HG03439 (cell line): ENCODE results near the gene ARHGAP22.
"Not testable (repeated sequence)": the region's sequence is repeated elsewhere in the genome, so short reads cannot be mapped to it uniquely, and the experiment has no call there.

ENCODE experiments used
- ATAC-seq: cut with Tn5 transposase; IDR thresholded peaks from one replicate; pipeline ENCODE4 v1.9.1; 2021; ENCODE audit warnings: mild to moderate bottlenecking, moderate library complexity; ENCODE audit not compliant: unreplicated experiment

Gene ARHGAP22, protein sequence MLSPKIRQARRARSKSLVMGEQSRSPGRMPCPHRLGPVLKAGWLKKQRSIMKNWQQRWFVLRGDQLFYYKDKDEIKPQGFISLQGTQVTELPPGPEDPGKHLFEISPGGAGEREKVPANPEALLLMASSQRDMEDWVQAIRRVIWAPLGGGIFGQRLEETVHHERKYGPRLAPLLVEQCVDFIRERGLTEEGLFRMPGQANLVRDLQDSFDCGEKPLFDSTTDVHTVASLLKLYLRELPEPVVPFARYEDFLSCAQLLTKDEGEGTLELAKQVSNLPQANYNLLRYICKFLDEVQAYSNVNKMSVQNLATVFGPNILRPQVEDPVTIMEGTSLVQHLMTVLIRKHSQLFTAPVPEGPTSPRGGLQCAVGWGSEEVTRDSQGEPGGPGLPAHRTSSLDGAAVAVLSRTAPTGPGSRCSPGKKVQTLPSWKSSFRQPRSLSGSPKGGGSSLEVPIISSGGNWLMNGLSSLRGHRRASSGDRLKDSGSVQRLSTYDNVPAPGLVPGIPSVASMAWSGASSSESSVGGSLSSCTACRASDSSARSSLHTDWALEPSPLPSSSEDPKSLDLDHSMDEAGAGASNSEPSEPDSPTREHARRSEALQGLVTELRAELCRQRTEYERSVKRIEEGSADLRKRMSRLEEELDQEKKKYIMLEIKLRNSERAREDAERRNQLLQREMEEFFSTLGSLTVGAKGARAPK

GRCh38 chr10:48604991-48605508 is at the start of gene ARHGAP22:
Gene ARHGAP22, minus strand, starts transcription at chr10:48605073. Its CDS starts 277 bp downstream, at chr10:48604796.
- no peak for ATAC-seq

DNA sequence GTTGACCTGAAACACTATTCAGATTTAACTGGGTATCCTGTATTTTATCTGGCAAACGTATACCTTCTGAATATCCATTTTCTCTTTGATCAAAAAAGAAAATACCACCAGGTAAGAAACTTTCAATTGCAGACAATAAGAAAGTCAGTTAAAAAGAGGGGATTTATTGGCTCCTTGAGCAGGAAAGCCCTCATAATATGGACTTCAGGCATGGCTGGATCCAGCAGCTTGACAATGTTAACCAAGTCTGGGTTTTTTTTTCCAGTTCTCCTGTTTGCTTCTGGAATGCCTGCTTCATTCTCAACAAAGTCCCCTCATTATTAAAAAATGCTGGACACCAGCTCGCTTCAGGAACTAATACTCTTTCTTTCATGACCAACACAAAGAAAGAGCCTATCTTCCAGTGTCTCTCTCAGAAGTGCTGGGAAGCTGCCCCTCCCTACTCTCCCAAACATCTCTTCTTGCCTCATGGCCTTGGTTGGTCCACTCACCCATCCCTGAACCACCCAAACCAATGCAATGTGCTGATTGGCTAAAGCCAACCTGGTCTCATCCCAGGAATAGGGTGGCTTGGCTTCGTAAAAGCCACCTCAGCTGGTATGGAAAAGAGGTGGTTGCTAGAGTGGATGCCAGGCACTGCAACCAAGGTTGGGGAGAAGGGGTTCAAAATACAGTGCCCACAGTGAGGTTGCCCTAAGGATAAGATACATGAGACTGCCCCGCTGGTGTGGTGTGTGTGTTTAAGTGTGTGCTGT is 49.2 kb upstream of the ARHGAP22 start:
- no peak for ATAC-seq

DNA sequence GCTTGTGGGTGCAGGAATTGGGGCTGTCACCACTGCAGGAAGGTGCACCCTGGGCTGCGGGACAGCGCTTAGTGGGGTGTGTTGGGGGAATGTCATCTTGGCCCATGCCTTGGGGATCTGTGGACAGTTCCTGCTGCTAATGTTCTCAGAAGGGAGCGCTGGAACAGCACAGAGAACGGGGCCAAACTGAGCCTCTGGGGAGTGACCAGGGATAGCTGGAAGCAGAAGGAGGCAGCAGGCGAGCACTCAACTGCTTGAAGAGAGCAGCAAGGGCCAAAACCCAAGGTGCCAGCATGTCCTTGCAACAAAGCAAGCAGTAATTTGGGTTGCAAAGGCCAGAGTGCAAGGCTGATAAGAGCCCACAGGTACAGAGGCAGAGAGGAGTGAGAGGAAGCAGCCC is 48.5 kb upstream of the ARHGAP22 start:
- no peak for ATAC-seq

DNA sequence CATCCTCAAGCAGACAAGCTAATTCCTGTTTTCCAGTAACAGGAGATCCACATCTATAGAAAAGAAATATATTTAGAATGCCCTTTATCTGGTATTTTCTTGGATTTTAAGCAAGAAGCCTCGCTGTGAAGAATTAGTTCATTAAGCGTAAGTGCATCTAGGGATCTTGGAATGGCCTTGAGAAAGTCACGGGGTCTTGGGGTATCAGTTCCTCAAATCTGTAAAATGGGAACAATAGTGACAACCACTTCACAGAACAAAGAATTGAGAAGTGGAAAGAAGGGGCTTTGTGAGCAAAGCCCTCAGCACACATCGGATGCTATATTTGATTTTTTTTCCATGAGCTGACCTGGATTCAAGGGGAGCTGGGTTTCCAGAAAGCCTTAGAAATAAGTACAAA is 47.5 kb upstream of the ARHGAP22 start:
- ATAC-seq, result no peak

- ATAC-seq, result no peak
Observed at GRCh38 chr10:48651839-48652238, 47.0 kb upstream of the ARHGAP22 start.

DNA sequence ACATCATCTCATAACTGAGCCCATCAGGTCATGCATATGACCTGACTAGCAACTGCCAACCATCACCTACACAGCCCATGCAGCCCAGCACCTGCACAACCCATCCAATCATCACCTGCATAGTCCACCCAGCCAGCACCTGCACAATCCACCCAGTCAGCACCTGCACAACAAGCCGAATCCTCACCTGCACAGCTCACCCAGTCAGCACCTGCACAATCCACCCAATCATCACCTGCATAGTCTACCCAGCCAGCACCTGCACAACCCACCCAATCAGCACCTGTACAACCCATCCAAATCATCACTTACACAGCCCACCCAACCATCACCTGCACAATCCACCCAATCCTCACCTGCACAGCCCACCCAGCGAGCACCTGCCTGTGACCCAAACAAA is 46.4 kb upstream of the ARHGAP22 start:
- no peak for ATAC-seq

- no peak for ATAC-seq
Observed at GRCh38 chr10:48649349-48649944, 44.6 kb upstream of the ARHGAP22 start.

DNA sequence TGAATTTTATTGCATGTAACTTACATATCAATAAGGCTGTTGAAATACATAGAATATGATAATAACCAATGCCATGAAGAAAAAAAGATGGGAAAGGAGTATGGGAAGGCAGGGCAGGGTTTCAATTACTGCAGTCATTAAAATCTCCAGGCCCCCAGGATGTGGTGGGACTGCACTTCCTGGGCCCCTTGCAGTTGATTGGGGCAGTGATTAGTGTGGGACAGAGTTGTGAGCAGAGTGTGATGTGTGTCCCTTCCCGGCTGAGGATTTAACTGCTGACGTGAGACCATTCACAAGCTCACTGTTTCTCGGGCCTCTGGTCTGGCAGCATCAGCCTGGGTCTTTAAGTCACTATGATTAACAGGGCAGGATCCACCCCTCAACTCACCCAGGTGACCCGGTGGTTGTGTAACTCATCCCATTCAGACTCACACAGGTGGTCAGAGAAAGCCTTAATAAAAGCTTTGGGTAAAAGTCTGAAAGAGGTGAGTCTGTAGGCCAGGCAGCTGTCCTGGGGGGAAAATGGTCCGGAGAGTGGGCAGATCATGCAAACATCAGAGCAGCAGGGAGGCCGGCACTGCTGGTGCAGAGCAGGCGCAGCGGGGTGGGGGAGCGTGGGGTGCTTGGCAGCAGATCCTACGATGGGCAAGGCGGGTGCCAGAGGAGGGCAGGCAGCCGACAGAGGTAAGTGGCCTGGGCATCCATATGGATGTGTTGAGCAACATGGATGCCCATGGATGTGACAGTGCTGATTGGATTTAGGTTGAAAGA is 43.5 kb upstream of the ARHGAP22 start:
- ATAC-seq, result no peak

DNA sequence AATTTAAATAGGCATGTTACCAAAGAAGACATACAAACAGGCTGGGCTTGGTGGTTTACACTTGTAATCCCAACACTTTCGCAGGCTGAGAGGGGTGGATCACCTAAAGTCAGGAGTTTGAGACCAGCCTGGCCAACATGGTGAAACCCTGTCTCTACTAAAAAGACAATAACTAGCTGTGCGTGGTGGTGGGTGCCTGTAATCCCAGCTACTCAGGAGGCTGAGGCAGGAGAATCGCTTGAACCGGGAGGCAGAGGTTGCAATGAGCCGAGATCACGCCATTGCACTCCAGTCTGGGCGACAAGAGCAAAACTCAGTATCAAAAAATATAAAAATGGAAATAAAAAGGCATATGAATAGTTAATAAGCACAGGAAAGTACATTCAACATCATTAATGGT is 42.2 kb upstream of the ARHGAP22 start:
- not testable (repeated sequence) for ATAC-seq

DNA sequence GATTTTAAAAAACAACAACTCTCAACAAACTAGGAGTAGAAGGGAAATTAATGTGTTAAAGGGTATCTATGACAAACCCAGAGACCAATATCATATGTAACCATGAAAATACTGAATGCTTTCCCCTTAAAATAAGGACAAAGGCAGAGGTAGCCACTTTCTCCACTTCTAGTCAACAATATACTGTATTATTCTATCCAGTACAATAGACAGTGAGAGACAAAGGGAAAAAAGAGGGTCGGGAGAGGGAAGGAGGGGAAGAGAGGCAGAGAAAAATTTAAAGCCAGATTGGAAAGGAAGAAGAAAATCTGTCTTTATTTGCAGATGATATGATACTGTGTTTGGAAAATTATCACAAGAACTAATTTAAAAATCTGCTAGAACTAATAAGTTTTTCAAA is 40.7 kb upstream of the ARHGAP22 start:
- no peak for ATAC-seq

- not testable (repeated sequence) for ATAC-seq
Observed at GRCh38 chr10:48641099-48641690, 36.3 kb upstream of the ARHGAP22 start.

DNA sequence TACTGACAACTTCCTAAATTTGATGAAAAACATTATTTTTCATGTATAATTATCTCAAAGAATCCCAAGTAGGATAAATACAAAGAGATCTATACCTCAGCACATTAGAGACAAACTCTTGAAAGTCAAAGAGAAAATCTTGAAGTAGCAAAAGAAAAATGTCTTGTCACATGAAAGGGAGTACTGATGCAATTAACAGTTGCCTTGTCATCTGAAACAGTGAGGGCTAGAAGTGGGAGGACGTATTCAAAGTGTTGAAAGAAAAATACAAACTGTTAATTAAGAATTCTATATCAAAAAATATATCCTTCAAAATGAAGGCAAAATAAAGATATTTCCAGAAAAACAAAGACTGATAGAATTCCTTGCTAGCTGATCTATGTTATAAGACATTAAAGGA is 35.5 kb upstream of the ARHGAP22 start:
- ATAC-seq, result no peak

GRCh38 chr10:48639632-48640031 is 34.8 kb upstream of the ARHGAP22 start:
- ATAC-seq, result no peak

GRCh38 chr10:48638739-48639527 is 34.1 kb upstream of the ARHGAP22 start:
- ATAC-seq, result no peak

GRCh38 chr10:48638158-48638557 is 33.3 kb upstream of the ARHGAP22 start:
- ATAC-seq, result no peak

GRCh38 chr10:48636901-48637300 is 32.0 kb upstream of the ARHGAP22 start:
- ATAC-seq, result no peak

DNA sequence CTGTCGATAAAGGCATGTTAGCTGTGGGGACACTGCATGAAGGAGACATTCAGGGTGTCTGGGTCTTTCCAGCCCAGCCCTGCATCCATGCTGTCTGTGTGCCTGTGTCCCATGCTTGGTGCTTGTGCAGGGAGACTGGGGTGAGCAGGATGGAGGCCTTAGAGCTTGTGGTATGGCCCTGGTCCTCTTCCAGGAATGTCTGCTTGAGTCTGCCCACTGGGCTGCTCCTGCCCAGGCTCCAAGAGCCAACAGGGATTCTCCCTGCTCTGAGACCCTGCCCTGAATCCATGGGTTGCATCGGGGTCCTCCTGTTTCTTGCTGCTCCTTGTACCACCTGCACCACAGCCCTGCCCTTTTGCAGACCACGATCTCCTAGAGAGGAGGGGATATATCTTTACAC is 31.4 kb upstream of the ARHGAP22 start:
- no peak for ATAC-seq

- no peak for ATAC-seq
Observed at GRCh38 chr10:48634984-48635557, 30.2 kb upstream of the ARHGAP22 start.
